Neural progenitor cell (in vitro differentiated cells): ENCODE measurements around the gene METTL17. TPM values are rescaled to one million over a fixed set of nuclear protein-coding genes. Genes with fewer than 3 reads are reported as not detected.
A peak's percentile ranks its signal among the peaks of the same experiment; 100 is the strongest.

Experiments used
- DNase-seq: peaks from one replicate; pipeline ENCODE4 v3.0.0-alpha.2; 2016; ENCODE audit warnings: low spot score
- H2AFZ ChIP-seq: fragments of 200-600 bp; sonication (generic); replicated peaks from 2 replicates; pipeline ENCODE4 v1.6.1; 2016; ENCODE audit warnings: antibody characterized with exemption
- H3F3A ChIP-seq: fragments of 200-600 bp; sonication (generic); 2 replicates; pipeline ENCODE4 v1.6.1; 2016; ENCODE audit warnings: antibody characterized with exemption, low read depth
- H3K27ac ChIP-seq: fragments of 200-600 bp; sonication (generic); 2 replicates; pipeline ENCODE4 v1.5.1; 2016; ENCODE audit warnings: mild to moderate bottlenecking
- H3K27me3 ChIP-seq: fragments of 200-600 bp; sonication (generic); 2 replicates; pipeline ENCODE4 v1.6.1; 2016; ENCODE audit warnings: mild to moderate bottlenecking, moderate library complexity
- H3K36me3 ChIP-seq: fragments of 200-600 bp; sonication (generic); 2 replicates; pipeline ENCODE4 v1.5.1; 2016
- H3K4me1 ChIP-seq: fragments of 200-600 bp; sonication (generic); 2 replicates; pipeline ENCODE4 v1.6.1; 2016; ENCODE audit warnings: mixed run types
- H3K4me2 ChIP-seq: fragments of 200-600 bp; sonication (generic); 2 replicates; pipeline ENCODE4 v1.6.1; 2016
- H3K4me3 ChIP-seq: fragments of 200-600 bp; sonication (generic); 2 replicates; pipeline ENCODE4 v1.5.1; 2016
- H3K79me2 ChIP-seq: fragments of 200-600 bp; sonication (generic); 2 replicates; pipeline ENCODE4 v1.6.1; 2016; ENCODE audit warnings: low read depth
- H3K9ac ChIP-seq: fragments of 200-600 bp; sonication (generic); 2 replicates; pipeline ENCODE4 v1.6.1; 2016
- H3K9me3 ChIP-seq: fragments of 200-600 bp; sonication (generic); 2 replicates; pipeline ENCODE4 v1.5.1; 2016; ENCODE audit warnings: low read depth
- H4K20me1 ChIP-seq: fragments of 200-600 bp; sonication (generic); 2 replicates; pipeline ENCODE4 v1.6.1; 2016; ENCODE audit warnings: low read depth
- H3K27ac Mint-ChIP-seq: 3 replicates; pipeline ENCODE4 v1.8.0; 2021; ENCODE audit warnings: mixed read lengths
- H3K27me3 Mint-ChIP-seq: 2 replicates; pipeline ENCODE4 v1.8.0; 2022; ENCODE audit warnings: low read depth, mild to moderate bottlenecking, inconsistent platforms, moderate library complexity, mixed read lengths; ENCODE audit not compliant: insufficient read depth
- H3K36me3 Mint-ChIP-seq: 3 replicates; pipeline ENCODE4 v1.8.0; 2021; ENCODE audit warnings: mixed read lengths
- H3K4me1 Mint-ChIP-seq: 3 replicates; pipeline ENCODE4 v1.8.0; 2021; ENCODE audit warnings: mixed read lengths
- H3K4me3 Mint-ChIP-seq: 3 replicates; pipeline ENCODE4 v1.8.0; 2021; ENCODE audit warnings: mild to moderate bottlenecking, moderate library complexity, mixed read lengths
- H3K9me3 Mint-ChIP-seq: 3 replicates; pipeline ENCODE4 v1.8.0; 2020; ENCODE audit warnings: mixed read lengths
- CTCF ChIP-seq: fragments of 200-600 bp; sonication (generic); IDR thresholded peaks from 2 replicates; pipeline ENCODE4 v1.5.1; 2017; ENCODE audit warnings: antibody characterized with exemption, mild to moderate bottlenecking
- EZH2 ChIP-seq: fragments of 200-600 bp; sonication (generic); IDR thresholded peaks from 2 replicates; pipeline ENCODE4 v1.6.1; 2017; ENCODE audit warnings: antibody characterized with exemption, mild to moderate bottlenecking, moderate library complexity
- EZH2phosphoT487 ChIP-seq: fragments of 200-600 bp; sonication (generic); IDR thresholded peaks from 2 replicates; pipeline ENCODE4 v1.6.1; 2017; ENCODE audit warnings: antibody characterized with exemption
- total RNA-seq: library from RNA; depleted of rRNA; stranded (reverse); fragments of >200 nt; gene quantifications from 2 replicates; pipeline ENCODE4 v1.2.3, GENCODE V29; 2015; ENCODE audit warnings: low replicate concordance

Gene METTL17
- total RNA-seq, 1 donor from 2014 or later: 126 TPM

- Histone ChIP-seq H3K9me3 (no peaks in the 10 kb centered on the region), H3F3A (no peaks in the 10 kb centered on the region), H3K79me2 (no peaks in the 10 kb centered on the region), H3K4me3 (no peak overlapping the region), H2AFZ (no peak overlapping the region), H3K4me1 (peaks cover 10% of the 10 kb centered on the region), H3K27ac (no peak overlapping the region), H3K36me3 (no peaks in the 10 kb centered on the region), H3K27me3 (peaks cover 80% of the 10 kb centered on the region), H3K4me2 (no peak overlapping the region), H4K20me1 (no peaks in the 10 kb centered on the region), H3K9ac (no peak overlapping the region)
- TF ChIP-seq EZH2: no peak
- TF ChIP-seq CTCF: no peak
- no peak for TF ChIP-seq EZH2phosphoT487
- Mint-ChIP-seq H3K9me3 (peaks cover 2% of the 10 kb centered on the region), H3K4me1 (peaks cover 15% of the 10 kb centered on the region), H3K4me3 (peak overlapping the region; percentile 30), H3K27ac (no peak overlapping the region), H3K36me3 (peaks cover 7% of the 10 kb centered on the region), H3K27me3 (peaks cover 19% of the 10 kb centered on the region)
- no peak for DNase-seq
These were observed 33.4 kb downstream of the METTL17 start for GRCh38 chr14:21023174-21023573.

DNA sequence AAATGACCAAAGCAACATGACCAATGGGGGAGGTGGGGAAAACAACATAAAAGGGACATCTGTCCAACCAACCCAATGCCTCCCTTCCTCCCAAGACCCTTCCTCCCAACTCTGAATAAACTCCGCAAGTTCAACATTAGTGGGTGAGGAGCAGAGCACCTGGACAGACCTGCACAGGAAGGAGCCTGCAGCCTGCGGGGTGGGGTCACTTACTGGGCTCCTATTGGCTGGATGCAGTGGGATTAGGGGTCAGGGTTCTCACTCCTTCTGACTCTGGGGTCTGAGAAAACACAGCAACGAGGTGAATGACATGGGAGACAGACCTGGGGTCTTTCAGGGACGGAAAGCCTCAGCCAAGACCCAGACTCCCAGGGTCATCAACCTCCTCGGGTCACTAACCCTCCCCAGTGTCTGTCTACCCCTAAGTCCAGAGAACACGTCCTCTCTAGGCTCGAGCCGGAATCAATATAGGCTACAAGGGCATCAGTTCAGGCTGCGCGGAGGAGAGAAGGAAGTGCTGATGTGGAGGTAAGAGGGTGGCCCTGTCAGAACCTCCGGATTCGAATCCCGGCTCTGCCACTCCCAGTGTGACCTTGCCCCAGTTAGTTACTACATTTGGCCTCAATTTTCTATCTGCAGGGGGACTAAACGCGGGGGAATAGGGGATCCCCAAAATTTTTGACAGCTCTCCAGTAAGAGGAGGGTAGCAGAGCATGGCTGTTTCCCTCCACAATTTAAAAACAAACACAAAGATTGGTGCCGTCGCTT lies 34.2 kb downstream of the METTL17 start:
- Histone ChIP-seq H3K27me3 (peaks cover 87% of the 10 kb centered on the region), H2AFZ (peak overlapping the region; percentile 18), H3F3A (no peaks in the 10 kb centered on the region), H3K9ac (no peak overlapping the region), H4K20me1 (no peaks in the 10 kb centered on the region), H3K79me2 (no peaks in the 10 kb centered on the region), H3K4me3 (peak overlapping the region; percentile 46), H3K9me3 (no peaks in the 10 kb centered on the region), H3K36me3 (no peaks in the 10 kb centered on the region), H3K27ac (no peak overlapping the region), H3K4me1 (peaks cover 10% of the 10 kb centered on the region), H3K4me2 (peak overlapping the region; percentile 77)
- H3K27ac Mint-ChIP-seq: no peak overlapping the region
- DNase-seq: no peak
- peaks cover 2% of the 10 kb centered on the region for H3K9me3 Mint-ChIP-seq
- H3K4me1 Mint-ChIP-seq: peaks cover 15% of the 10 kb centered on the region
- TF ChIP-seq CTCF: no peak
- no peak for TF ChIP-seq EZH2
- no peak for TF ChIP-seq EZH2phosphoT487
- H3K27me3 Mint-ChIP-seq: peaks cover 19% of the 10 kb centered on the region
- H3K36me3 Mint-ChIP-seq: peaks cover 7% of the 10 kb centered on the region
- H3K4me3 Mint-ChIP-seq: peak overlapping the region; percentile 82

DNA sequence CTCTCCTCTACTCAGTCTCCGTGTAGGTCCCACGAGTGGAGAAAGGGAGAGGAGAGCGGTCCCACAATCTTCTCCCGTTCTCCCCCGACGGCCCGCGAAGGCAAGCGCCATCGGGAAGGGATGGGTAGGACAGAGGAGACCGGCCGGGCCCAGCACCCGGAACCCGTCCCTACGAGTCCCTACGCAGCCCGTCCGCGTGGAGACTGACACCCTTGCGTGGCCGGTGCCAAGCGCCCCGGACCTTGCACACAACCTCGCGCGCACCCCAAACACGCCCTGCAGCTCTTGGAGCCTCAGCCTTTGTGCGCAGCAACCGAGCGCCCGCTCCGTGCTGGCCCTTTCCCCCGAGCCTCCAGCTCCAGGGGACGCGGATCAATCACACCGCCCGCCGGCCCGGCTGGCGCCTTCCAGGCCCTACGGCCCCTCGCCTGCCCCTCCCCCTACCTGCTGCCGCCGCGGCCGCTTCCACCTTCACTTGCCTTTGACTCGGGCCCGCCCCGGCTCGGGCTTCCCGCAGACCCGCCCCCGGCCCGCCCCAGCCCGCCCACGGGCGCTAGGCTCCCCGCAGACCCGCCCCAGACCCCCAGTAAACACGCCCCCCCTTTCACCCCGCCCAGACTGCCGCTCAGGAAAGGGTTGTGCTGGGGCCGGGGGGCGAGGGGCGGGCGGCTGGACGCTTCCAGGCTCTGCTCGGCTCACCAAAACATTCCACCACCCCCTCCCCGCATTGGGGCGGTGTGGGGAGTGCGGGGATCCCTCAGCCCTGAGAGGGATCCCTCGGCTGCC lies 35.0 kb downstream of the METTL17 start, which contains the start of gene NDRG2:
NDRG2 (minus strand) TSS at position 477 of the 786 bp plus-strand sequence. CDS start 1,746 bp downstream, outside the sequence.
- H3K36me3 Mint-ChIP-seq: peaks cover 4% of the 10 kb centered on the region
- H3K36me3 ChIP-seq: no peaks in the 10 kb centered on the region

More for the DNA sequence above, 35.0 kb downstream of the METTL17 start, which contains the start of gene NDRG2:
- H3K9me3 ChIP-seq: no peaks in the 10 kb centered on the region
- peaks cover 2% of the 10 kb centered on the region for H3K9me3 Mint-ChIP-seq
- H4K20me1 ChIP-seq: no peaks in the 10 kb centered on the region
- peak within 1 kb of the TSS; percentile 46 for H3K4me3 ChIP-seq
- no peak within 1 kb of the TSS for H3K27ac ChIP-seq
- no peak within 1 kb of the TSS for H3K9ac ChIP-seq
- H3K27me3 Mint-ChIP-seq: peaks cover 19% of the 10 kb centered on the region
- peak; percentile 19 for TF ChIP-seq EZH2phosphoT487
- TF ChIP-seq EZH2: peak; percentile 77
- no peak for TF ChIP-seq CTCF
- no peaks in the 10 kb centered on the region for H3F3A ChIP-seq
- peak within 1 kb of the TSS; percentile 91 for H3K4me3 Mint-ChIP-seq
- peak within 1 kb of the TSS; percentile 43 for H3K27ac Mint-ChIP-seq
- peak within 1 kb of the TSS; percentile 77 for H3K4me2 ChIP-seq
- H3K79me2 ChIP-seq: no peaks in the 10 kb centered on the region
- H3K27me3 ChIP-seq: peaks cover 87% of the 10 kb centered on the region
- H2AFZ ChIP-seq: peak within 1 kb of the TSS; percentile 18
- H3K4me1 ChIP-seq: peaks cover 10% of the 10 kb centered on the region
- H3K4me1 Mint-ChIP-seq: peaks cover 15% of the 10 kb centered on the region
- peak; percentile 89 for DNase-seq
